ENCODE measurements around the gene CREB5. TPM values are rescaled to one million over a fixed set of nuclear protein-coding genes. Genes with fewer than 3 reads are reported as not detected.

The CREB5 gene
- total RNA-seq, 1 experiment from 2014 or later: 1.3 TPM

- DNase-seq (ENCODE audit: low spot score) (no peak), ATAC-seq (no peak; the same call in 1 of the 2 replicates)
- TF ChIP-seq TEAD1 (CRISPR knock-in tag; IDR thresholded peaks at IDR 0.05) (no peak), AFF4 (CRISPR knock-in tag; IDR thresholded peaks at IDR 0.05; ENCODE audit: borderline replicate concordance) (no peak), ETV6 (CRISPR knock-in tag; IDR thresholded peaks at IDR 0.05) (no peak), NR1H2 (CRISPR knock-in tag; IDR thresholded peaks at IDR 0.05) (no peak), TCF7 (CRISPR knock-in tag; IDR thresholded peaks at IDR 0.05; ENCODE audit: low read depth) (no peak), ZNF671 (CRISPR knock-in tag; IDR thresholded peaks at IDR 0.05) (no peak), SP1 (CRISPR knock-in tag; conservative IDR thresholded peaks at IDR 0.05) (no peak), E2F1 (CRISPR knock-in tag; IDR thresholded peaks at IDR 0.05) (no peak), ZNF281 (CRISPR knock-in tag; IDR thresholded peaks at IDR 0.05) (no peak), GRHL2 (CRISPR knock-in tag; IDR thresholded peaks at IDR 0.05; ENCODE audit: insufficient replicate concordance, severe bottlenecking) (no peak), PREB (CRISPR knock-in tag; IDR thresholded peaks at IDR 0.05; ENCODE audit: borderline replicate concordance) (no peak), ZNF263 (CRISPR knock-in tag; IDR thresholded peaks at IDR 0.05; ENCODE audit: low read depth) (no peak), CBFB (CRISPR knock-in tag; IDR thresholded peaks at IDR 0.05; ENCODE audit: low read depth) (no peak), MLX (CRISPR knock-in tag; IDR thresholded peaks at IDR 0.05) (no peak), SMAD3 (CRISPR knock-in tag; IDR thresholded peaks at IDR 0.05; ENCODE audit: borderline replicate concordance) (no peak)
- TF ChIP-seq, protein P1, sequence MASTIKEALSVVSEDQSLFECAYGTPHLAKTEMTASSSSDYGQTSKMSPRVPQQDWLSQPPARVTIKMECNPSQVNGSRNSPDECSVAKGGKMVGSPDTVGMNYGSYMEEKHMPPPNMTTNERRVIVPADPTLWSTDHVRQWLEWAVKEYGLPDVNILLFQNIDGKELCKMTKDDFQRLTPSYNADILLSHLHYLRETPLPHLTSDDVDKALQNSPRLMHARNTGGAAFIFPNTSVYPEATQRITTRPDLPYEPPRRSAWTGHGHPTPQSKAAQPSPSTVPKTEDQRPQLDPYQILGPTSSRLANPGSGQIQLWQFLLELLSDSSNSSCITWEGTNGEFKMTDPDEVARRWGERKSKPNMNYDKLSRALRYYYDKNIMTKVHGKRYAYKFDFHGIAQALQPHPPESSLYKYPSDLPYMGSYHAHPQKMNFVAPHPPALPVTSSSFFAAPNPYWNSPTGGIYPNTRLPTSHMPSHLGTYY (CRISPR knock-in tag; IDR thresholded peaks at IDR 0.05): no peak
- ChIA-PET POLR2A (no interaction called here), CTCF (interaction anchor here (0.6 to 1.5 kb wide), 3 partner anchors 15 to 139 kb away, joined by 3 read pairs; no protein-coding TSS in a partner anchor)
- Mint-ChIP-seq H3K36me3 (peaks cover 7% of the 10 kb centered on the region), H3K4me1 (peaks cover 16% of the 10 kb centered on the region), H3K4me3 (no peak overlapping the region), H3K9me3 (peaks cover 15% of the 10 kb centered on the region), H3K27me3 (ENCODE audit: low read depth) (no peaks in the 10 kb centered on the region), H3K27ac (no peak overlapping the region)
Measured at GRCh38 chr7:28551331-28551730, 139.0 kb downstream of the CREB5 start.
